AG04449 (cell line): ENCODE results near the gene CBFA2T2.

ENCODE experiments used
- CTCF ChIA-PET: fragments of 350-600 bp; formaldehyde crosslinking; extraction: SDS; loops from one replicate; lab custom pipeline; 2021; ENCODE audit warnings: antibody characterized with exemption; lab: Yijun Ruan, JAX
- POLR2A ChIA-PET: fragments of 400-600, 350-600 bp; formaldehyde crosslinking; extraction: SDS; loops from one replicate; lab custom pipeline; 2020; ENCODE audit warnings: antibody characterized with exemption, inconsistent platforms; lab: Yijun Ruan, JAX
- DNase-seq: peaks from one replicate; pipeline ENCODE4 v3.0.0-alpha.2; 2010; ENCODE audit warnings: low read depth, low spot score
- H3K4me3 ChIP-seq: 2 replicates; pipeline ENCODE4 v1.5.1; 2011; ENCODE audit warnings: low read depth, mild to moderate bottlenecking, control low read depth, low read length
- CTCF ChIP-seq: IDR thresholded peaks from one replicate; pipeline ENCODE4 v1.5.1; 2011; ENCODE audit warnings: mild to moderate bottlenecking, moderate library complexity, low read length, control low read depth, inconsistent platforms; ENCODE audit not compliant: insufficient read depth; ENCODE audit errors: missing control alignments

CBFA2T2 gene

GRCh38 chr20:33539129-33539528 lies 49.2 kb downstream of the CBFA2T2 start:
- DNase-seq, result no peak
- no peak for TF ChIP-seq CTCF
- no peak overlapping the region for H3K4me3 ChIP-seq
- CTCF ChIA-PET, result no interaction called here
- POLR2A ChIA-PET, result no interaction called here

GRCh38 chr20:33540427-33540826 lies 50.5 kb downstream of the CBFA2T2 start:
- POLR2A ChIA-PET, result interaction anchor here (0.8 kb wide), 1 partner anchor 51 kb away, joined by 3 read pairs; the partner anchor contains the start of gene CBFA2T2
- CTCF ChIA-PET, result interaction anchor here (1.4 kb wide), 1 partner anchor 11 kb away, joined by 3 read pairs; no protein-coding TSS in a partner anchor
- DNase-seq, result no peak
- H3K4me3 ChIP-seq, result no peak overlapping the region
- TF ChIP-seq CTCF, result no peak

GRCh38 chr20:33541074-33541473 lies 51.2 kb downstream of the CBFA2T2 start:
- no peak for DNase-seq
- TF ChIP-seq CTCF, result no peak
- H3K4me3 ChIP-seq, result no peak overlapping the region
- CTCF ChIA-PET, result no interaction called here
- POLR2A ChIA-PET, result no interaction called here

GRCh38 chr20:33541797-33542196 lies 51.9 kb downstream of the CBFA2T2 start:
- ChIA-PET POLR2A (no interaction called here), CTCF (interaction anchor here (1.4 kb wide), 1 partner anchor 17 kb away, joined by 4 read pairs; no protein-coding TSS in a partner anchor)
- no peak for TF ChIP-seq CTCF
- no peak for DNase-seq
- no peak overlapping the region for H3K4me3 ChIP-seq

GRCh38 chr20:33545763-33546162 lies 55.9 kb downstream of the CBFA2T2 start:
- no peak for TF ChIP-seq CTCF
- no peak for DNase-seq
- no peak overlapping the region for H3K4me3 ChIP-seq
- ChIA-PET CTCF (interaction anchor here (1.0 kb wide), 1 partner anchor 14 kb away, joined by 3 read pairs; no protein-coding TSS in a partner anchor), POLR2A (no interaction called here)

- no peak overlapping the region for H3K4me3 ChIP-seq
- CTCF ChIA-PET, result interaction anchor here (0.7 kb wide), 1 partner anchor 10 kb away, joined by 3 read pairs; no protein-coding TSS in a partner anchor
- TF ChIP-seq CTCF, result no peak
- POLR2A ChIA-PET, result no interaction called here
- no peak for DNase-seq
These were observed 59.5 kb downstream of the CBFA2T2 start for GRCh38 chr20:33549229-33549999.
